ENCODE measurements around the gene DDOST.

Gene DDOST

GRCh38 chr1:20661207-20662109 is at the start of gene DDOST:
DDOST (minus strand) TSS chr1:20661369; CDS start chr1:20661350, 19 bp downstream.
- DNase-seq (ENCODE audit: low read depth), result peak; percentile 96

GRCh38 chr1:20710469-20711284 is 49.5 kb upstream of the DDOST start:
- DNase-seq (ENCODE audit: low read depth), result no peak

GRCh38 chr1:20709868-20710267 is 48.7 kb upstream of the DDOST start:
- no peak for DNase-seq (ENCODE audit: low read depth)

GRCh38 chr1:20708891-20709290 is 47.7 kb upstream of the DDOST start:
- no peak for DNase-seq (ENCODE audit: low read depth)

- DNase-seq (ENCODE audit: low read depth), result no peak
Measured at GRCh38 chr1:20708057-20708456, 46.9 kb upstream of the DDOST start.

GRCh38 chr1:20706841-20707240 is 45.7 kb upstream of the DDOST start:
- DNase-seq (ENCODE audit: low read depth), result no peak

GRCh38 chr1:20705203-20705755 is 44.1 kb upstream of the DDOST start:
- DNase-seq (ENCODE audit: low read depth), result no peak

- DNase-seq (ENCODE audit: low read depth), result no peak
Measured at GRCh38 chr1:20704390-20705202, 43.4 kb upstream of the DDOST start.

- DNase-seq (ENCODE audit: low read depth), result no peak
Measured at GRCh38 chr1:20703124-20703756, 42.1 kb upstream of the DDOST start.

GRCh38 chr1:20702416-20702815 is 41.2 kb upstream of the DDOST start:
- DNase-seq (ENCODE audit: low read depth), result no peak

- no peak for DNase-seq (ENCODE audit: low read depth)
Measured at GRCh38 chr1:20701847-20702246, 40.7 kb upstream of the DDOST start.

- no peak for DNase-seq (ENCODE audit: low read depth)
Measured at GRCh38 chr1:20701446-20701845, 40.3 kb upstream of the DDOST start.

GRCh38 chr1:20700636-20701215 is 39.6 kb upstream of the DDOST start:
- no peak for DNase-seq (ENCODE audit: low read depth)

- no peak for DNase-seq (ENCODE audit: low read depth)
Measured at GRCh38 chr1:20699558-20699957, 38.4 kb upstream of the DDOST start.

GRCh38 chr1:20698195-20698910 is 37.2 kb upstream of the DDOST start:
- DNase-seq (ENCODE audit: low read depth), result no peak

GRCh38 chr1:20697563-20697962 is 36.4 kb upstream of the DDOST start:
- DNase-seq (ENCODE audit: low read depth), result no peak

GRCh38 chr1:20696397-20697333 is 35.5 kb upstream of the DDOST start:
- peak; percentile 94 for DNase-seq (ENCODE audit: low read depth)

GRCh38 chr1:20695515-20695914 is 34.3 kb upstream of the DDOST start:
- no peak for DNase-seq (ENCODE audit: low read depth)

GRCh38 chr1:20693623-20694022 is 32.5 kb upstream of the DDOST start:
- no peak for DNase-seq (ENCODE audit: low read depth)
